ENCODE results near the gene TRPM3. TPM values are rescaled to one million over a fixed set of nuclear protein-coding genes. Genes with fewer than 3 reads are reported as not detected.
A peak's percentile ranks its signal among the peaks of the same experiment; 100 is the strongest.

Gene TRPM3
- polyA plus RNA-seq, 3 donors, result not detected

GRCh38 chr9:70962761-70963440 is 158.5 kb downstream of the TRPM3 start:
- H3K27ac Mint-ChIP-seq, result peak overlapping the region in 1 of 7 donors; percentile 21
- no peak for TF ChIP-seq CTCF (IDR thresholded peaks at IDR 0.05)
- intact Hi-C loops (cut with micrococcal nuclease), result no loop called here
- no peaks in the 10 kb centered on the region for H3K4me1 Mint-ChIP-seq
- Histone ChIP-seq H3K4me2 (replicated peaks; ENCODE audit: extremely low read depth, low read length, poor library complexity, severe bottlenecking) (no peak overlapping the region), H3K4me1 (ENCODE audit: control insufficient read depth in 1 of 2, insufficient read depth in 2 of 2, low read length in 2 of 2) (no peaks in the 10 kb centered on the region), H3K4me3 (replicated peaks in 1 of 3; ENCODE audit: low read depth in 2 of 3, low read length in 3 of 3) (no peak overlapping the region), H3K27ac (ENCODE audit: low read depth in 1 of 2, low read length in 2 of 2) (no peak overlapping the region), H3K36me3 (replicated peaks in 1 of 2; ENCODE audit: control insufficient read depth in 1 of 2, insufficient read depth in 2 of 2, low read length in 2 of 2) (no peaks in the 10 kb centered on the region), H3K79me2 (ENCODE audit: insufficient read depth, low read length) (no peaks in the 10 kb centered on the region), H3K9me3 (replicated peaks in 1 of 2; ENCODE audit: control insufficient read depth in 1 of 2, insufficient read depth in 1 of 2, low read length in 2 of 2) (no peaks in the 10 kb centered on the region), H2AFZ (ENCODE audit: insufficient read depth, low read depth, low read length, poor library complexity, severe bottlenecking) (no peak overlapping the region), H3K9ac (ENCODE audit: insufficient read depth, low read length, poor library complexity, severe bottlenecking) (no peak overlapping the region), H4K20me1 (ENCODE audit: insufficient read depth, low read length) (no peaks in the 10 kb centered on the region), H3K27me3 (ENCODE audit: control insufficient read depth in 2 of 2, insufficient read depth in 2 of 2, low read length in 2 of 2) (no peaks in the 10 kb centered on the region)
- no peak for DNase-seq
- 100% methylated on average over 2 of the region's 4 CpGs for WGBS (ENCODE audit: insufficient coverage)
- no peaks in the 10 kb centered on the region for H3K36me3 Mint-ChIP-seq
- H3K27me3 Mint-ChIP-seq (ENCODE audit: low read depth in 3 of 3), result peaks cover 0 to 2% (median 0%) of the 10 kb centered on the region in 3 donors
- no peaks in the 10 kb centered on the region for H3K9me3 Mint-ChIP-seq
- no peak overlapping the region for H3K4me3 Mint-ChIP-seq

- H3K27ac Mint-ChIP-seq, result no peak overlapping the region
- no peak overlapping the region for H3K4me2 ChIP-seq (replicated peaks; ENCODE audit: extremely low read depth, low read length, poor library complexity, severe bottlenecking)
- no peaks in the 10 kb centered on the region for H3K79me2 ChIP-seq (ENCODE audit: insufficient read depth, low read length)
- no peaks in the 10 kb centered on the region for H3K36me3 ChIP-seq (replicated peaks in 1 of 2; ENCODE audit: control insufficient read depth in 1 of 2, insufficient read depth in 2 of 2, low read length in 2 of 2)
- TF ChIP-seq CTCF (IDR thresholded peaks at IDR 0.05), result no peak
- WGBS (ENCODE audit: insufficient coverage), result 100% methylated on average over 1 of the region's 2 CpGs
- H2AFZ ChIP-seq (ENCODE audit: insufficient read depth, low read depth, low read length, poor library complexity, severe bottlenecking), result no peak overlapping the region
- H3K9me3 ChIP-seq (replicated peaks in 1 of 2; ENCODE audit: control insufficient read depth in 1 of 2, insufficient read depth in 1 of 2, low read length in 2 of 2), result no peaks in the 10 kb centered on the region
- no peaks in the 10 kb centered on the region for H3K9me3 Mint-ChIP-seq
- H3K4me1 ChIP-seq (ENCODE audit: control insufficient read depth in 1 of 2, insufficient read depth in 2 of 2, low read length in 2 of 2), result no peaks in the 10 kb centered on the region
- no peaks in the 10 kb centered on the region for H4K20me1 ChIP-seq (ENCODE audit: insufficient read depth, low read length)
- intact Hi-C loops (cut with micrococcal nuclease), result no loop called here
- no peaks in the 10 kb centered on the region for H3K4me1 Mint-ChIP-seq
- no peak for DNase-seq
- no peaks in the 10 kb centered on the region for H3K27me3 ChIP-seq (ENCODE audit: control insufficient read depth in 2 of 2, insufficient read depth in 2 of 2, low read length in 2 of 2)
- H3K27me3 Mint-ChIP-seq (ENCODE audit: low read depth in 3 of 3), result peaks cover 0 to 3% (median 0%) of the 10 kb centered on the region in 3 donors
- no peaks in the 10 kb centered on the region for H3K36me3 Mint-ChIP-seq
- H3K4me3 Mint-ChIP-seq, result no peak overlapping the region
- no peak overlapping the region for H3K9ac ChIP-seq (ENCODE audit: insufficient read depth, low read length, poor library complexity, severe bottlenecking)
- H3K4me3 ChIP-seq (replicated peaks in 1 of 3; ENCODE audit: low read depth in 2 of 3, low read length in 3 of 3), result no peak overlapping the region
- no peak overlapping the region for H3K27ac ChIP-seq (ENCODE audit: low read depth in 1 of 2, low read length in 2 of 2)
Observed at GRCh38 chr9:70959366-70959765, 162.1 kb downstream of the TRPM3 start.

Measured in CD14-positive monocyte (primary cell).